Spleen (tissue), 7 donors: ENCODE measurements around the gene ITPA.

Experiments used
- CTCF ChIP-seq, 11 experiments: fragments of 200-600 bp in 7 of 11; fragments of 450-650 bp in 4 of 11; sonication (generic) in 4 of 11; IDR thresholded peaks in 8 of 11; conservative IDR thresholded peaks in 3 of 11; 1 replicate in 7 of 11; 2 replicates in 4 of 11; pipeline versions ENCODE4 v1.4.0 to v1.8.0; 2016 to 2021; ENCODE audit warnings: antibody characterized with exemption in 11 of 11, inconsistent platforms in 4 of 11, mild to moderate bottlenecking in 1 of 11
- POLR2A ChIP-seq, 3 donors: fragments of 450-650 bp; IDR thresholded peaks; one replicate each; pipeline ENCODE4 v1.5.1; 2017; ENCODE audit warnings: antibody characterized with exemption in 3 of 3, mild to moderate bottlenecking in 1 of 3
- POLR2AphosphoS5 ChIP-seq, 3 donors: sonication (generic); formaldehyde crosslinking; IDR thresholded peaks; one replicate each; pipeline ENCODE4 v1.5.1; 2017; ENCODE audit warnings: antibody characterized with exemption in 3 of 3
- donor health status: DM: no; HTN: no; CAD: no; lungs with moderate emphysema.
- donor health status: DM: no; HTN: no; CAD: no.
- donor health status: DM: no; HTN: no; CAD: no.

GRCh38 chr20:3223994-3224680 lies 14.8 kb downstream of the ITPA start:
- TF ChIP-seq CTCF (IDR thresholded peaks at IDR 0.05 in 8 of 11, conservative IDR thresholded peaks at IDR 0.05 in 3 of 11) (no peak), POLR2A (IDR thresholded peaks at IDR 0.05) (no peak), POLR2AphosphoS5 (IDR thresholded peaks at IDR 0.05) (peak in 1 of 3 donors; percentile 37)
